Activated CD4-positive, alpha-beta T cell treated with anti-CD3 and anti-CD28 coated beads, Interleukin-2, amount 10 ng/mL, durations not matched to agents 7 days and 5 days (primary cell): ENCODE measurements around the gene HSF5. TPM values are rescaled to one million over a fixed set of nuclear protein-coding genes. Genes with fewer than 3 reads are reported as not detected.

ENCODE experiments used
- CTCF ChIA-PET: fragments of 350-600 bp; sonication (Branson Sonifier 250); formaldehyde crosslinking; loops from one replicate; lab custom pipeline; 2021; ENCODE audit warnings: antibody characterized with exemption; lab: Charles Lee
- POLR2A ChIA-PET: fragments of 350-600 bp; sonication (Branson Sonifier 250); formaldehyde crosslinking; loops from one replicate; lab custom pipeline; 2021; ENCODE audit warnings: antibody characterized with exemption; lab: Charles Lee
- DNase-seq: peaks from one replicate; pipeline ENCODE4 v3.0.0-alpha.2; 2020
- H3K27ac Mint-ChIP-seq: one replicate; pipeline ENCODE4 v1.8.0; 2021; ENCODE audit warnings: mild to moderate bottlenecking, moderate library complexity, mixed read lengths
- H3K27me3 Mint-ChIP-seq: one replicate; pipeline ENCODE4 v1.8.0; 2021; ENCODE audit warnings: mixed read lengths
- H3K36me3 Mint-ChIP-seq: one replicate; pipeline ENCODE4 v1.8.0; 2021; ENCODE audit warnings: low read depth, mixed read lengths
- H3K4me1 Mint-ChIP-seq: one replicate; pipeline ENCODE4 v1.8.0; 2021; ENCODE audit warnings: mixed read lengths
- H3K4me3 Mint-ChIP-seq: one replicate; pipeline ENCODE4 v1.8.0; 2021; ENCODE audit warnings: mild to moderate bottlenecking, moderate library complexity, mixed read lengths
- H3K9me3 Mint-ChIP-seq: one replicate; pipeline ENCODE4 v1.8.0; 2021; ENCODE audit warnings: mixed read lengths
- total RNA-seq, 2 experiments: library from RNA; stranded (reverse); gene quantifications; one replicate each; pipeline ENCODE4 v1.2.3, GENCODE V29; 2021

HSF5 gene
- total RNA-seq, 2 experiments from 2014 or later: 0.77 to 0.89 TPM

DNA sequence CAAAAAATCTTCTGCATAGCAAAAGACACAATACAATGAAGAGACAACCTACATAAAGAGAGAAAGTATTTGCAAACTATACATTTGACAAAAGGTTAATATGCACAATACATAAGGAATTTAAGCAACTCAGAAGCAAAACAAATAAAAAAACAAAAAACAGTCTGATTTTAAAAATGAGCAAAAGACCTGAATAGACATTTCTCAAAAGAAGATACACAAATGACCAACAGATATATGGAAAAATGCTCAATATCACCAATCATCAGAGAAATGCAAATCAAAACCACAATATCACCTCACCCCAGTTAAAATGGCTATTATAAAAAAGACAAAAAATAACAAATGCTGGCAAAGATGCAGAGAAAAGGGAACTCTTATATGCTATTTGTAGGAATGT is 32.7 kb downstream of the HSF5 start:
- Mint-ChIP-seq H3K27ac (no peak overlapping the region), H3K4me3 (no peak overlapping the region), H3K36me3 (no peaks in the 10 kb centered on the region), H3K9me3 (no peaks in the 10 kb centered on the region), H3K27me3 (no peaks in the 10 kb centered on the region), H3K4me1 (no peaks in the 10 kb centered on the region)
- ChIA-PET POLR2A (no interaction called here), CTCF (no interaction called here)
- DNase-seq: no peak

DNA sequence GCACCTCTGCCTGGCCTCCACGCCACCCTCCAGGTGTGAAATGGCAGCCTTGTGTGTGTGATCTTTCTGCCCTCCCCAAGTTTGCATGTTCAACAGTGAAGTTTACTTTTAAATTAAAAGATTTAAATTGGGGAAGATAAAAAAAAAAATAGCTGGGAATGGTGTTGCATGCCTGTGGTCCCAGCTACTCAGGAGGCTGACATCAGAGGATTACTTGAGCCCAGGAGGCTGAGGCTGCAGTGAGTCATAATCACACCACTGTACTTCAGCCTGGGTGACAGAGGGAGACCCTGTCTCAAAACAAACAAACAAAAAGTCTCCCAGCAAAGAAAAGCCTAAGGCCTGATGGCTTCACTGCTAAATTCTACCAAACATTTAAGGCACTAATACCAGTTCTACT is 35.5 kb downstream of the HSF5 start:
- Mint-ChIP-seq H3K27ac (no peak overlapping the region), H3K4me3 (no peak overlapping the region), H3K4me1 (no peaks in the 10 kb centered on the region), H3K36me3 (no peaks in the 10 kb centered on the region), H3K27me3 (no peaks in the 10 kb centered on the region), H3K9me3 (no peaks in the 10 kb centered on the region)
- CTCF ChIA-PET: interaction anchor here (0.5 kb wide), 1 partner anchor 816 kb away, joined by 3 read pairs; no protein-coding TSS in a partner anchor
- POLR2A ChIA-PET: no interaction called here
- DNase-seq: no peak

DNA sequence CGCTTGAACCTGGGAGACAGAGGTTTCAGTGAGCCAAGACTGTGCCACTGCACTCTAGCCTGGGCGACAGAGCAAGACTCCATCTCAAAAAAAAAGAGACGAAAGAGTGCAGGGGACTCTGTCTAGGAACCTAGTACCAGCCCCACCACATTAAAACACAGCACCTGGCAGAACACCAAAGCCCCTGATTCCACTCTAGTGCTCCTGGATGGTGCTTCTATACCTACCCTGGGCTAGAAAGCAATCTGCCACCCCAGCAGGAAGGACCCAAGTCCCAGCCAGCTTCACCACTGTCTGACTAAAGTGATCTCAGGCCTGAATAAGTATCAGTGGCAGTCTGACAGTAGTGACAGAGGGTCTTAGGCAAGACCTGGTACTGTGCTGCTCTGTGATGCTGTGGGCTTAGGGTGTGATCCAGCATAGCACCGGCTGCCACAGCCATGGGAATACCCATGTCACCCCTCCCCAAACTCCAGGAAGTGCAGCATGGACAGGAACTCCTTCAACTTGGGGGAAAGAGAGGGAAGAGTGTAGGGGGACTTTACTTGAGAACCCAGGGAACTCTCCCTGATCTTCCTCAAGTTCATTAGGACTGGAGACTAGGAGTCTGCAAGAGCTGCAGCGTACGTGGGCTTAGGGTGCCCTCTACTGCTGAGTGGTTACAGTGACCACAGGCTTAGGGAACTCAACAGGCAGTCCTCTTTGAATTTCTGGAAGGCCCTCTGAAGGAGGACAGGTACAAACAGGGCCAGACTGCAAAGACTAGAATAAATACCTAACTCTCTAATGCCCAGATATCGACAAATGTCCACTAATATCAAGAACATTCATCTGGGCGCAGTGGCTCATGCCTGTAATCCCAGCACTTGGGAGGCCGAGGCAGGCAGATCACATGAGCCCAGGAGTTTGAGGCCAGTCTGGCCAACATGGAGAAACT is 40.9 kb downstream of the HSF5 start:
- no peak overlapping the region for H3K4me3 Mint-ChIP-seq
- ChIA-PET CTCF (interaction anchor here (0.5 to 3.2 kb wide), 10 partner anchors 12 to 322 kb away, joined by 3 to 13 read pairs (median 3); no protein-coding TSS in a partner anchor), POLR2A (no interaction called here)
- H3K27ac Mint-ChIP-seq: no peak overlapping the region
- H3K9me3 Mint-ChIP-seq: no peaks in the 10 kb centered on the region
- H3K27me3 Mint-ChIP-seq: no peaks in the 10 kb centered on the region
- H3K4me1 Mint-ChIP-seq: peaks cover 6% of the 10 kb centered on the region
- H3K36me3 Mint-ChIP-seq: no peaks in the 10 kb centered on the region
- DNase-seq: peak; percentile 82

DNA sequence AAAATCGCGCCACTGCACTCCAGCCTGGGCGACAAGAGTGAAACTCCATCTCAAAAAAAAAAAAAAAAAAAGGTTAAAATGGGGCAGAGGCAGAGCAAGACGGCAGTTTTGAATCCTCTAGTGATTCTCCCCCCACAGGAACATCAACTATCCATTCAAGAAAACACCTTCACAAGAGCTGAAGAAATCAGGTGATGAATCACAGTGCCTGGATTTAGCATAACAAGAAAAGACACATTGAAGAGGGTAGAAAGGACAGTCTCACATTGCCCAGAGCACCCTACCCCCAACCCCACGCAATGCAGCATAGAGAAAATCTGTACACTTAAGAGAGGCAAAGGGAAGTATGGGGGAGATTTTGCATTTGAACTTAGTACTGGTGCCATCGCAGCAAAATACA is 42.1 kb downstream of the HSF5 start:
- Mint-ChIP-seq H3K4me3 (no peak overlapping the region), H3K4me1 (peaks cover 6% of the 10 kb centered on the region), H3K9me3 (no peaks in the 10 kb centered on the region), H3K27me3 (no peaks in the 10 kb centered on the region), H3K36me3 (no peaks in the 10 kb centered on the region), H3K27ac (no peak overlapping the region)
- POLR2A ChIA-PET: interaction anchor here (0.6 kb wide), 1 partner anchor 20 kb away, joined by 3 read pairs; no protein-coding TSS in a partner anchor
- CTCF ChIA-PET: interaction anchor here (0.7 to 3.2 kb wide), 5 partner anchors 11 to 129 kb away, joined by 3 to 13 read pairs (median 6); partner anchors contain the start of gene SUPT4H1
- no peak for DNase-seq

- ChIA-PET POLR2A (no interaction called here), CTCF (no interaction called here)
- Mint-ChIP-seq H3K36me3 (no peaks in the 10 kb centered on the region), H3K27me3 (no peaks in the 10 kb centered on the region), H3K4me1 (no peaks in the 10 kb centered on the region), H3K4me3 (no peak overlapping the region), H3K9me3 (no peaks in the 10 kb centered on the region), H3K27ac (no peak overlapping the region)
- DNase-seq: no peak
Measured at GRCh38 chr17:58436805-58437239, 51.4 kb downstream of the HSF5 start.

DNA sequence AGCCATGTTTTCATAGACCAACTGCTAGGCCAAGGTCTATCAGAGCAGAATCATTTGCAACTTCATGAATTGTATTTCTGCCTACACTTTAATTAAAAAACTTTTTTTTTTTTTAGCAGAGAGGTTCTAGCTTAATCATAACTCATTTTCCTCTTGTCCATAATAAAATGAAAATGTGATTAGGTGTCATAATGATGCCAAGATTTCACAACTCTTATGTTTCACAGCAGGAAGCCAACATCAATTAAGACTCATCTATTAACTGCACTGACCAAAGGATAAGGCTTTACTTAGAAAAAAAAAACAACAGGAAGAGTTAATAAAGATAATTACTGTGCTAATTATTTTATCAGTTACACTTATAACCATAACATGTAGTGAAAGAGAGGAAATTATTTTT is 52.0 kb downstream of the HSF5 start:
- CTCF ChIA-PET: interaction anchor here (0.7 to 2.4 kb wide), 6 partner anchors 10 to 236 kb away, joined by 3 to 9 read pairs (median 3); no protein-coding TSS in a partner anchor
- H3K27ac Mint-ChIP-seq: no peak overlapping the region

GRCh38 chr17:58432806-58433573 is 55.2 kb downstream of the HSF5 start:
- Mint-ChIP-seq H3K4me3 (no peak overlapping the region), H3K27ac (no peak overlapping the region), H3K27me3 (no peaks in the 10 kb centered on the region), H3K4me1 (no peaks in the 10 kb centered on the region), H3K9me3 (no peaks in the 10 kb centered on the region), H3K36me3 (no peaks in the 10 kb centered on the region)
- ChIA-PET POLR2A (no interaction called here), CTCF (interaction anchor here (1.1 to 2.3 kb wide), 3 partner anchors 15 to 183 kb away, joined by 3 to 8 read pairs (median 6); partner anchors contain the start of gene RNF43)
- no peak for DNase-seq

More for the DNA sequence above, 52.0 kb downstream of the HSF5 start:
- H3K4me1 Mint-ChIP-seq: no peaks in the 10 kb centered on the region
- no peak for DNase-seq
- no peaks in the 10 kb centered on the region for H3K9me3 Mint-ChIP-seq
- no peaks in the 10 kb centered on the region for H3K36me3 Mint-ChIP-seq
- no peak overlapping the region for H3K4me3 Mint-ChIP-seq
- no peaks in the 10 kb centered on the region for H3K27me3 Mint-ChIP-seq
- POLR2A ChIA-PET: interaction anchor here (0.6 kb wide), 1 partner anchor 83 kb away, joined by 3 read pairs; no protein-coding TSS in a partner anchor

- Mint-ChIP-seq H3K4me1 (no peaks in the 10 kb centered on the region), H3K9me3 (no peaks in the 10 kb centered on the region), H3K4me3 (no peak overlapping the region), H3K36me3 (no peaks in the 10 kb centered on the region), H3K27ac (no peak overlapping the region), H3K27me3 (no peaks in the 10 kb centered on the region)
- ChIA-PET CTCF (no interaction called here), POLR2A (no interaction called here)
- DNase-seq: no peak
Measured at GRCh38 chr17:58427807-58428206, 60.4 kb downstream of the HSF5 start.

GRCh38 chr17:58421711-58422110 is 66.5 kb downstream of the HSF5 start:
- no peaks in the 10 kb centered on the region for H3K36me3 Mint-ChIP-seq
- no peak overlapping the region for H3K4me3 Mint-ChIP-seq
- no peak for DNase-seq
- POLR2A ChIA-PET: no interaction called here
- no peaks in the 10 kb centered on the region for H3K27me3 Mint-ChIP-seq
- H3K9me3 Mint-ChIP-seq: no peaks in the 10 kb centered on the region
- peaks cover 19% of the 10 kb centered on the region for H3K4me1 Mint-ChIP-seq
- CTCF ChIA-PET: no interaction called here
- H3K27ac Mint-ChIP-seq: no peak overlapping the region

DNA sequence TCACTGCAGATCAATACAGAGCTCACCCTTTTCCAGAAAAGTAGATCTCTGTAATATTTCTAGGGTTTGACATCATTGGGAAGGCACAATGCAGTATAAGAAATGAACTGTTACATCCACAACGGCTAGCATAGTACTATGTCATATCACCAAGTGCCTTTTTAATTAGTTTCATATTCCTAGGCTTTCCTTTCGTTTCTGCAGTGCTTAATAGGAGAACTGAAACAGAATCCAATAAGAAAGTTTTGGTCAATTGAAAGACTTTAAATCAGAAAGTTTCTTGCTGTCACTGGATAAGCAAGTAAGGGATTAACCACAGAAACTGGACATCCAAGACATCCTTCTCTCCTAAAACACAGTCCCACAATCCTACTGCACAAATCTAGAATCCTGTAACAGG is 67.4 kb downstream of the HSF5 start:
- CTCF ChIA-PET: interaction anchor here (0.8 kb wide), 1 partner anchor 26 kb away, joined by 3 read pairs; no protein-coding TSS in a partner anchor
- H3K36me3 Mint-ChIP-seq: no peaks in the 10 kb centered on the region
- no peaks in the 10 kb centered on the region for H3K27me3 Mint-ChIP-seq

GRCh38 chr17:58417300-58418092 is 70.7 kb downstream of the HSF5 start, which contains the start of gene RNF43:
RNF43 (minus strand) TSS chr17:58417534; CDS start chr17:58415577, 1,957 bp downstream.
- peak; percentile 91 for DNase-seq
- ChIA-PET POLR2A (interaction anchor here (0.6 to 1.6 kb wide), 10 partner anchors 54 to 587 kb away, joined by 3 to 16 read pairs (median 5); partner anchors contain the start of genes SUPT4H1 and TSPOAP1), CTCF (interaction anchor here (0.6 to 5.3 kb wide), 29 partner anchors 9 to 216 kb away, joined by 3 to 36 read pairs (median 5); partner anchors contain the start of genes MPO and SUPT4H1)
- Mint-ChIP-seq H3K27me3 (no peaks in the 10 kb centered on the region), H3K4me1 (peaks cover 26% of the 10 kb centered on the region), H3K27ac (peak within 1 kb of the TSS; percentile 50), H3K36me3 (no peaks in the 10 kb centered on the region), H3K4me3 (no peak within 1 kb of the TSS), H3K9me3 (no peaks in the 10 kb centered on the region)

More for the DNA sequence above, 67.4 kb downstream of the HSF5 start:
- no peak for DNase-seq
- peaks cover 21% of the 10 kb centered on the region for H3K4me1 Mint-ChIP-seq
- H3K4me3 Mint-ChIP-seq: no peak overlapping the region
- POLR2A ChIA-PET: no interaction called here
- no peaks in the 10 kb centered on the region for H3K9me3 Mint-ChIP-seq
- no peak overlapping the region for H3K27ac Mint-ChIP-seq
